Activated T-cell treated with anti-CD3 and anti-CD28 coated beads for 48 hours (primary cell): ENCODE data around the gene FGB.
"Not testable (repeated sequence)": the region's sequence is repeated elsewhere in the genome, so short reads cannot be mapped to it uniquely, and the experiment has no call there.

Experiments used
- DNase-seq: peaks from one replicate; pipeline ENCODE4 v3.0.0-alpha.2; 2020; ENCODE audit warnings: low read depth

Gene FGB

GRCh38 chr4:154566639-154567204 is 3.9 kb downstream of the FGB start:
- no peak for DNase-seq

- DNase-seq = no peak
Measured at GRCh38 chr4:154569028-154569427, 6.2 kb downstream of the FGB start.

- no peak for DNase-seq
Measured at GRCh38 chr4:154569584-154569983, 6.8 kb downstream of the FGB start.

GRCh38 chr4:154573190-154573870 is 10.5 kb downstream of the FGB start:
- no peak for DNase-seq

GRCh38 chr4:154574311-154574710 is 11.5 kb downstream of the FGB start:
- no peak for DNase-seq

- no peak for DNase-seq
Measured at GRCh38 chr4:154577324-154577723, 14.5 kb downstream of the FGB start.

GRCh38 chr4:154578919-154579318 is 16.1 kb downstream of the FGB start:
- no peak for DNase-seq

- DNase-seq = no peak
Measured at GRCh38 chr4:154579927-154580326, 17.1 kb downstream of the FGB start.

- DNase-seq = no peak
Measured at GRCh38 chr4:154582723-154583122, 19.9 kb downstream of the FGB start.

- no peak for DNase-seq
Measured at GRCh38 chr4:154583230-154583629, 20.4 kb downstream of the FGB start.

GRCh38 chr4:154583677-154584076 is 20.9 kb downstream of the FGB start:
- DNase-seq = no peak

- DNase-seq = no peak
Measured at GRCh38 chr4:154584259-154584658, 21.4 kb downstream of the FGB start.

- no peak for DNase-seq
Measured at GRCh38 chr4:154585369-154586018, 22.7 kb downstream of the FGB start.

GRCh38 chr4:154586296-154587033 is 23.7 kb downstream of the FGB start:
- no peak for DNase-seq

- no peak for DNase-seq
Measured at GRCh38 chr4:154588198-154588597, 25.4 kb downstream of the FGB start.

GRCh38 chr4:154589296-154590197 is 26.7 kb downstream of the FGB start:
- no peak for DNase-seq

GRCh38 chr4:154590329-154591006 is 27.7 kb downstream of the FGB start, which contains the start of gene FGA:
Gene FGA, minus strand, starts transcription at chr4:154590742. Its CDS starts 55 bp downstream, at chr4:154590687.
- DNase-seq = no peak

GRCh38 chr4:154591890-154592289 is 29.1 kb downstream of the FGB start:
- DNase-seq = no peak

GRCh38 chr4:154593868-154594267 is 31.1 kb downstream of the FGB start:
- DNase-seq = no peak

GRCh38 chr4:154594343-154594742 is 31.5 kb downstream of the FGB start:
- not testable (repeated sequence) for DNase-seq

GRCh38 chr4:154595807-154596206 is 33.0 kb downstream of the FGB start:
- DNase-seq = no peak
